Neural progenitor cell (in vitro differentiated cells): ENCODE data around the gene NRF1. TPM values are rescaled to one million over a fixed set of nuclear protein-coding genes. Genes with fewer than 3 reads are reported as not detected.
A peak's percentile ranks its signal among the peaks of the same experiment; 100 is the strongest.

Experiments used
- DNase-seq: peaks from one replicate; pipeline ENCODE4 v3.0.0-alpha.2; 2016; ENCODE audit warnings: low spot score
- H2AFZ ChIP-seq: fragments of 200-600 bp; sonication (generic); replicated peaks from 2 replicates; pipeline ENCODE4 v1.6.1; 2016; ENCODE audit warnings: antibody characterized with exemption
- H3F3A ChIP-seq: fragments of 200-600 bp; sonication (generic); 2 replicates; pipeline ENCODE4 v1.6.1; 2016; ENCODE audit warnings: antibody characterized with exemption, low read depth
- H3K27ac ChIP-seq: fragments of 200-600 bp; sonication (generic); 2 replicates; pipeline ENCODE4 v1.5.1; 2016; ENCODE audit warnings: mild to moderate bottlenecking
- H3K27me3 ChIP-seq: fragments of 200-600 bp; sonication (generic); 2 replicates; pipeline ENCODE4 v1.6.1; 2016; ENCODE audit warnings: mild to moderate bottlenecking, moderate library complexity
- H3K36me3 ChIP-seq: fragments of 200-600 bp; sonication (generic); 2 replicates; pipeline ENCODE4 v1.5.1; 2016
- H3K4me1 ChIP-seq: fragments of 200-600 bp; sonication (generic); 2 replicates; pipeline ENCODE4 v1.6.1; 2016; ENCODE audit warnings: mixed run types
- H3K4me2 ChIP-seq: fragments of 200-600 bp; sonication (generic); 2 replicates; pipeline ENCODE4 v1.6.1; 2016
- H3K4me3 ChIP-seq: fragments of 200-600 bp; sonication (generic); 2 replicates; pipeline ENCODE4 v1.5.1; 2016
- H3K79me2 ChIP-seq: fragments of 200-600 bp; sonication (generic); 2 replicates; pipeline ENCODE4 v1.6.1; 2016; ENCODE audit warnings: low read depth
- H3K9ac ChIP-seq: fragments of 200-600 bp; sonication (generic); 2 replicates; pipeline ENCODE4 v1.6.1; 2016
- H3K9me3 ChIP-seq: fragments of 200-600 bp; sonication (generic); 2 replicates; pipeline ENCODE4 v1.5.1; 2016; ENCODE audit warnings: low read depth
- H4K20me1 ChIP-seq: fragments of 200-600 bp; sonication (generic); 2 replicates; pipeline ENCODE4 v1.6.1; 2016; ENCODE audit warnings: low read depth
- H3K27ac Mint-ChIP-seq: 3 replicates; pipeline ENCODE4 v1.8.0; 2021; ENCODE audit warnings: mixed read lengths
- H3K27me3 Mint-ChIP-seq: 2 replicates; pipeline ENCODE4 v1.8.0; 2022; ENCODE audit warnings: low read depth, mild to moderate bottlenecking, inconsistent platforms, moderate library complexity, mixed read lengths; ENCODE audit not compliant: insufficient read depth
- H3K36me3 Mint-ChIP-seq: 3 replicates; pipeline ENCODE4 v1.8.0; 2021; ENCODE audit warnings: mixed read lengths
- H3K4me1 Mint-ChIP-seq: 3 replicates; pipeline ENCODE4 v1.8.0; 2021; ENCODE audit warnings: mixed read lengths
- H3K4me3 Mint-ChIP-seq: 3 replicates; pipeline ENCODE4 v1.8.0; 2021; ENCODE audit warnings: mild to moderate bottlenecking, moderate library complexity, mixed read lengths
- H3K9me3 Mint-ChIP-seq: 3 replicates; pipeline ENCODE4 v1.8.0; 2020; ENCODE audit warnings: mixed read lengths
- EZH2 ChIP-seq: fragments of 200-600 bp; sonication (generic); IDR thresholded peaks from 2 replicates; pipeline ENCODE4 v1.6.1; 2017; ENCODE audit warnings: antibody characterized with exemption, mild to moderate bottlenecking, moderate library complexity
- EZH2phosphoT487 ChIP-seq: fragments of 200-600 bp; sonication (generic); IDR thresholded peaks from 2 replicates; pipeline ENCODE4 v1.6.1; 2017; ENCODE audit warnings: antibody characterized with exemption
- total RNA-seq: library from RNA; depleted of rRNA; stranded (reverse); fragments of >200 nt; gene quantifications from 2 replicates; pipeline ENCODE4 v1.2.3, GENCODE V29; 2015; ENCODE audit warnings: low replicate concordance
- TF ChIP-seq, protein P1 (sequence below): fragments of 200-600 bp; sonication (generic); IDR thresholded peaks from 2 replicates; pipeline ENCODE4 v1.5.1; 2017; ENCODE audit warnings: antibody characterized with exemption, mild to moderate bottlenecking

Gene NRF1
- total RNA-seq, 1 donor from 2014 or later, result 22.9 TPM

DNA sequence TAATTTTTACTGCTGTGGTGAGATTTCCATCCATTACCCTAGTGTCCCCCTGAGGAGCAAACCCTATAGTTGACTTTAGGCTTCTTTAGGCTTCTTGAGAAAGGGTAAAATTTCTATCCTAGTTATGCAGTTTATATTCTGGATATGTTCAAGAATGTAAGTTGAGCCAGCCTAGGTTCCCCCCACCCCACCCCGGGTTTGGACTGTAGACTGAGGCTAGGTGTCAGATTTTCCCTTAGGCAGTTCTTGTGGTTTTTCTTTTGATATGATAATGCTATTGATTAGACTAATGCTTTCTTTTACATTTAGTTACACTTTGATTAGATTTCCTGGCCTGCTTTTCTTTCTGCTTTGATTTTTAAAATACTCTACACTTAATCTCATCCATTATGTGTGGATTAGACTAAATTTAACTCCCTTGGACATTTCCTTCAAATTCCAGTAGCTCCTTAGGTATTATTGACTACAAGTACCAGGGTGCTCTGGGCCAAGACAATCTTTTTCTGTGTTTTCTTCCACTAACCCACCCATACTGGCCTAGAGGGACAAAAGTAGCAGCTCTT, 37.7 kb downstream of the NRF1 start:
- Histone ChIP-seq H3K36me3 (no peaks in the 10 kb centered on the region), H3K9ac (no peak overlapping the region), H3K4me3 (no peak overlapping the region), H2AFZ (no peak overlapping the region), H4K20me1 (peaks cover 35% of the 10 kb centered on the region), H3K4me1 (peaks cover 34% of the 10 kb centered on the region), H3K27ac (peak overlapping the region; percentile 79), H3K4me2 (peak overlapping the region; percentile 14), H3K79me2 (peaks cover 94% of the 10 kb centered on the region), H3K27me3 (no peaks in the 10 kb centered on the region), H3F3A (peaks cover 44% of the 10 kb centered on the region), H3K9me3 (no peaks in the 10 kb centered on the region)
- H3K36me3 Mint-ChIP-seq, result peaks cover 19% of the 10 kb centered on the region
- H3K4me3 Mint-ChIP-seq, result no peak overlapping the region
- DNase-seq, result peak; percentile 7
- no peak for TF ChIP-seq EZH2phosphoT487
- TF ChIP-seq, protein P1, sequence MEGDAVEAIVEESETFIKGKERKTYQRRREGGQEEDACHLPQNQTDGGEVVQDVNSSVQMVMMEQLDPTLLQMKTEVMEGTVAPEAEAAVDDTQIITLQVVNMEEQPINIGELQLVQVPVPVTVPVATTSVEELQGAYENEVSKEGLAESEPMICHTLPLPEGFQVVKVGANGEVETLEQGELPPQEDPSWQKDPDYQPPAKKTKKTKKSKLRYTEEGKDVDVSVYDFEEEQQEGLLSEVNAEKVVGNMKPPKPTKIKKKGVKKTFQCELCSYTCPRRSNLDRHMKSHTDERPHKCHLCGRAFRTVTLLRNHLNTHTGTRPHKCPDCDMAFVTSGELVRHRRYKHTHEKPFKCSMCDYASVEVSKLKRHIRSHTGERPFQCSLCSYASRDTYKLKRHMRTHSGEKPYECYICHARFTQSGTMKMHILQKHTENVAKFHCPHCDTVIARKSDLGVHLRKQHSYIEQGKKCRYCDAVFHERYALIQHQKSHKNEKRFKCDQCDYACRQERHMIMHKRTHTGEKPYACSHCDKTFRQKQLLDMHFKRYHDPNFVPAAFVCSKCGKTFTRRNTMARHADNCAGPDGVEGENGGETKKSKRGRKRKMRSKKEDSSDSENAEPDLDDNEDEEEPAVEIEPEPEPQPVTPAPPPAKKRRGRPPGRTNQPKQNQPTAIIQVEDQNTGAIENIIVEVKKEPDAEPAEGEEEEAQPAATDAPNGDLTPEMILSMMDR, result no peak
- no peak for TF ChIP-seq EZH2
- peaks cover 3% of the 10 kb centered on the region for H3K27me3 Mint-ChIP-seq
- no peak overlapping the region for H3K27ac Mint-ChIP-seq
- H3K4me1 Mint-ChIP-seq, result peaks cover 34% of the 10 kb centered on the region
- peaks cover 10% of the 10 kb centered on the region for H3K9me3 Mint-ChIP-seq

DNA sequence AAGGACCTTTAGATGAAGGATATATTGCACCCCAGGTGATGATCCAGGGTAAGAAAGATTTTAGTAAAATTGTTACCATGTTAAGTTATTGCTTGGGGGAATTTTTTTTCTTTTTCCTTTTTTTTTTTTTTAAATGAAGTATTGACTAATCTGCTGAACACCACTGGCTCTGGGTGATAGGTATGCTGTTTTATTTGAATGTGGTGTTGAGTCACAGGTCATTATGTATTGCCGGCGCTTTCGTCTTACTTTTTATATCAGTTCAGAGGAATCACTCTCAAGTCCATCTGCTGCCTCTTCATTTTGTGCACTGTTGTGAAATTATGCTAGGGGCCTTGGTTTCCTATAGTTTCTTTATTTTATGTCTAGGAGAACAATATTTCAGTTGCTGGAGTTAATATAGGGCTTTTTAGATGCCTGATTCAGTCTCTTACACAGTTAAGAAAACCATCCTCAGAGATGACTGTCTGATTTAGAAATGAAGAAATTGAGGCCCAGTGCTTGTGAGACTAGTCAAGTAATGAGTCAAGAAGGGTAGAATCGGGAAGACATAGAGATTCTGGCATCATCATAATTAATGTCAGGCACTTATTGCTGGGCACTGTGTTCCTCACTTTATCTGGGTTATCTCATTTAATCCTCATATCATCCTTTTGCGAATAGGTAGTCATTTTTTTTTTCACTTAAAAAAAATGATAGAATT, 38.7 kb downstream of the NRF1 start:
- no peak overlapping the region for H3K9ac ChIP-seq
- peaks cover 3% of the 10 kb centered on the region for H3K27me3 Mint-ChIP-seq
- H3K4me1 ChIP-seq, result peaks cover 34% of the 10 kb centered on the region
- H3K36me3 ChIP-seq, result no peaks in the 10 kb centered on the region
- DNase-seq, result no peak
- no peak overlapping the region for H3K27ac Mint-ChIP-seq
- H3F3A ChIP-seq, result peaks cover 44% of the 10 kb centered on the region
- peaks cover 27% of the 10 kb centered on the region for H4K20me1 ChIP-seq
- H3K9me3 ChIP-seq, result no peaks in the 10 kb centered on the region
- TF ChIP-seq, protein P1, result no peak
- TF ChIP-seq EZH2phosphoT487 (no peak), EZH2 (no peak)
- no peak overlapping the region for H3K4me3 ChIP-seq
- peaks cover 94% of the 10 kb centered on the region for H3K79me2 ChIP-seq
- no peak overlapping the region for H3K4me2 ChIP-seq
- H3K9me3 Mint-ChIP-seq, result peaks cover 10% of the 10 kb centered on the region
- H3K27ac ChIP-seq, result peak overlapping the region; percentile 79
- no peaks in the 10 kb centered on the region for H3K27me3 ChIP-seq
- H3K4me1 Mint-ChIP-seq, result peaks cover 34% of the 10 kb centered on the region
- no peak overlapping the region for H3K4me3 Mint-ChIP-seq
- H3K36me3 Mint-ChIP-seq, result peaks cover 26% of the 10 kb centered on the region
- no peak overlapping the region for H2AFZ ChIP-seq

DNA sequence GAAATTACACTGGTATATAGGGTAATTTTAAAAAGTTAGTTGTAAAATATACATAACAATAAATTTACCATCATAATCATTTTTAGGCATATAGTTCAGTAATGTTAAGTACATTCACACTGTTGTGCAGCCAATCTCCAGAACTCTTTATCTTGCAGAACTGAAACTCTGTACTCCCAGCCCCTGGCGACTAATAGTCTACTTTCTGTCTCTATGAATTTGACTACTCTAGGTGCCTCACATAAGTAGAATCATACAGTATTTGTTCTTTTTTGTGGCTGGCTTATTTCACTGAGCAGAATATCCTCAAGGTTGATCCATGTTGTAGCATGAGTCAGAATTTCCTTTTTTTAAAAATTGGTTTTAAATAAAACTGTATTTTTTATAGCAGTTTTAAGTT, 41.4 kb downstream of the NRF1 start:
- peaks cover 26% of the 10 kb centered on the region for H3K4me1 Mint-ChIP-seq
- Histone ChIP-seq H4K20me1 (peaks cover 11% of the 10 kb centered on the region), H3F3A (peaks cover 26% of the 10 kb centered on the region), H3K4me2 (no peak overlapping the region), H3K9me3 (no peaks in the 10 kb centered on the region), H3K4me1 (peaks cover 23% of the 10 kb centered on the region), H2AFZ (no peak overlapping the region), H3K27me3 (no peaks in the 10 kb centered on the region), H3K27ac (no peak overlapping the region), H3K36me3 (peaks cover 10% of the 10 kb centered on the region), H3K4me3 (no peak overlapping the region), H3K79me2 (peaks cover 99% of the 10 kb centered on the region), H3K9ac (no peak overlapping the region)
- H3K9me3 Mint-ChIP-seq, result peaks cover 10% of the 10 kb centered on the region
- DNase-seq, result no peak
- H3K27me3 Mint-ChIP-seq, result peaks cover 3% of the 10 kb centered on the region
- TF ChIP-seq EZH2phosphoT487 (no peak), EZH2 (no peak)
- TF ChIP-seq, protein P1, result no peak
- H3K27ac Mint-ChIP-seq, result no peak overlapping the region
- H3K36me3 Mint-ChIP-seq, result peaks cover 37% of the 10 kb centered on the region
- no peak overlapping the region for H3K4me3 Mint-ChIP-seq
